Activated T-helper 1 cell treated with anti-CD3 and anti-CD28 coated beads, Interleukin-2, amount 50 U/mL, for 16 hours (primary cell): ENCODE measurements around the gene CCDC74B.
"Not testable (repeated sequence)": the region's sequence is repeated elsewhere in the genome, so short reads cannot be mapped to it uniquely, and the experiment has no call there.

Experiments
- DNase-seq, 2 donors: peaks; one replicate each; pipeline ENCODE4 v3.0.0-alpha.2; 2020; ENCODE audit warnings: low read depth in 1 of 2, low spot score in 1 of 2

Gene CCDC74B

DNA sequence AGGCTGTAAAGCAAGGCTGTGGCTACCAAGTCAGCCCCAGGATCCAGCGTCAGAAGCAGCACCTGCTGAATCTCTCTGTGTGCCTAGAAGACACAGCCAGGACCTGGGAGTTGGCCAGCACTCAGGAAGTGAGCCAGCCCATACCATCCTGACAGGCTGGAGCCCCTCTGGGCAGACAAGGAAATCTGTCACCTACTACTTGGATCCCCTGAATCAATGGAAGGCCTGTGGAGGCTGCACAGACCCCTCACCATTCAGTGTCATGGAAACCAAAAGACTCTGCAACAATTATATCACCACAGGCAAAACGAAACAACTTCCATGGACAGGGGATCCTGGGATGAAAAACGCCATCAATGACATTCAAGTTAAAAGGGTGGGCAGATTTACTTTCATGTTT lies 21.7 kb upstream of the CCDC74B start:
- not testable (repeated sequence) for DNase-seq

DNA sequence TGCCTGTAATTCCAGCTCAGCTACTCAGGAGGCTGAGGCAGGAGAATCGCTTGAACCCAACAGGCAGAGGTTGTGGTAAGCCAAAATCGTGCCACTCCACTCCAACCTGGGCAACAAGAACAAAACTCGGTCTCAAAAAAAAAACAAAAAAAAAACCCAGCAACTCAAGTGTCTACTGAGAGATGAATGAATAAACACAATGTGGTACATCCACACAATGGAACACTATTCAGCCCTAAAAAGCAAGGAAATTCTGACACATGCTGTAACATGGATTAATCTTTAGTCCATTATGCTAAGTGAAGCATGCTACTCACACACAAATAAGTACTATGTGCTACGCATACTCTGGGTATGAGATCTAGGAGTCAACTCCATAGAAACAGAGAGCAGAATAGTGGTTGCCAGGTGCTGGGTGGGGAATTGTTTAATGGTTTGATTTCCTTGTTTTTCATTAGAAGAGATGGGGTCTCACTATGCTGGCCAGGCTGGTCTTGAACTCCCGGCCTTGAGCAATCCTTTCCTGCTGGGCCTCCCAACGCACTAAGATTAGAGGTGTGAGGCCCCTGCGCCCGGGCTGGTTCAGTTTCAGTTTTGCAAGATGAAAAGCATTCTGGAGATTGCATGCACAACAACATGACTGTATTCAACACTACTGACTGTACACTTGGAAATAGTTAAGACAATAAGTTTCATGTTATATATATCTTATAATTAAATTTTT lies 20.5 kb upstream of the CCDC74B start:
- no peak for DNase-seq

DNA sequence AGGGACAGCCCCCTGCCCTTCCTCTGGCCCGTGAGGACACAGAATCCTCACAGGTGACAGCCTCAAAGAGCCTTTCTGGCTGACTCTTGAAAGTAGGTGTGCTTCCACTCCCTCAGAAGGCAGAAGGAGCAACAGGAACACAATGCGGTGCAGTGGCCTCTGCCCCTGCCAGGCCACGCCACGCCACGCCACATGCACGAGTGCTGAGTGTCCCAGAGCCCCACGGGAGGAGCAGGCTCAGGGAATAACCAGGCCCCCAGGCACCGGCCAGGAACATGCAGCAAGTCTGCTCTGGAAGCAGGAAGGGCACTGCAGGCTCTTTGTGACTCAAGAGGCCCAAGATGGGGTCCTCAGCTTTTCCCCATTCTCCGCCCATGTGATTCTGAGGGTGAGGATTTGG lies 18.1 kb upstream of the CCDC74B start:
- no peak for DNase-seq

DNA sequence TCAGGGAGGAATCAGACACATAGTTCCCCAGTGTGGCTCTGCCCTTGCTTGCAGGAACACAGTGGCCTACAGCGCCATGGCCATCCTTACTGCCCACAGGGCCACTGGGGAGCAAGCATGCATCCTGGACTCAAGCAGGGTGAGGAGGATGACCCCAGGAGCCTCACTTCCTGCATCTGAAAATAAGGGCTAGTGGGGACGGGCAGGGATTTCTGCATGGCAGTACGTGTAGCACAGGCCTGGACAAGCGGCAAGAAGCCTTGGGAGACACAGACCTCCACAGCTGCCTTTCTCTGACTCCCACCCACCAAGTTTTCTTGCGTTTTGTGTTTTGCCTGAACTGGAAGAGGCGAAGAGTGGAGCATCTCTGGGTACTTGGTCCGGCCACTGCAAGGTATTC lies 17.6 kb upstream of the CCDC74B start:
- not testable (repeated sequence) for DNase-seq

DNA sequence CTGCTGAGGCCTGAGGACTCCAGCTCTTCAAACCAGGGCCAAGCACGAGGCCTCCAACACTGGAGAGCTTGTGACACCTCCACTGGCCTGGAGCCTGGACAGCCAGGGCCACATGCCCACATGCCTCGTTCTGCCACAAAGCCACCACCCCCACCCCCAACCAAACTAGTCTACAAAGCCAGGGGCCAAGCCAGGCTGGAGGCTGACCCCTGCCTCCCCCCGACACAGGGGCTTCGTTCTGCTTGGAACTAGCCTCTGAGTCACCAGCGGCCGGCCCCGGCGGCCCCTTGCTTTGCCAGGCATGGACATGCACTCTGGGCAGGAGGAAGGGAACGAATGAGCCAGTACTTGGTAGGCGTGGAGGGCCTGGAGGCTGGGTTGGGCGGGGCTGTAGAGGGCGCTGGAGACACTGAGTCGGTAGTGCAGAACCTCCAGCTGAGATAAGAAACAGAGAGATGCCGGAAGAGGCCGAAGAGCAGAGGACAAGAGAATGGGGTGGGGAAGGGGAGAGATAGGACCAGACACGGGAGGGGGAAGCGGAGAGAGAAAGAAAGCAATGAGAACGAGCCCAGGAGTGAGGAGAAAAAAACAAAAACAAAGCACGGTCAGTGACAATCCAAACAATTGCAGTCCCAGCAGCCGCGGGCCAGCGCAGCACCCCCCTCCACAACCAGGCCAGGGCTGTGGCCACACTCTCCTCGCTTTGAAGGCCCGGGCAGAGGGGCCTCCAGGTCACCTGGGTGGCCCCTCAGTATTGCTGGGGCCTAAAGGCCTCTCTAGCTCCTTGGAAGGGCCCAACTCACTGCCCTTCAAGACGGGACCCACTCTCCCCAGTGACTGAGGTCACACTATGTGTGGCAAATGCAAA lies 16.2 kb upstream of the CCDC74B start:
- DNase-seq: not testable (repeated sequence)

DNA sequence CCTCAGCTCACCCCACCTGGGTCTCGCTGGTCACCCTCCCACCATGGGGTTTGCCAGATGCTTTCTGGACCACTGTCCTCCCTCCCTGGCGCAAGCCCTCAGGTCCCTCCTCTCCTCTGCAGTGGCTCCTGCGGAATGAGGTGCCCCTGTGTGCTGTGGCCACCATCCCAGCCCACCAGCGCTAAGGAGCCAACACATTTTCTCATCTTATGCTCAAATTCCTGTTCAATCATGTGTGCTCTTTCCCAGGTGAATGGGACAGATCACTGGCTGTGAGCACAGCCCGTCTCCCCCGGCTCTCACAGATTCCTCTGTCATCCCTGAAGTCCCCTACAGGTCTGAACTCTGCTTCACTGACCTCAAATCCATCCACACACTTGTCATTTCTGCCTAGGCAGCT lies 15.2 kb upstream of the CCDC74B start:
- DNase-seq: no peak

DNA sequence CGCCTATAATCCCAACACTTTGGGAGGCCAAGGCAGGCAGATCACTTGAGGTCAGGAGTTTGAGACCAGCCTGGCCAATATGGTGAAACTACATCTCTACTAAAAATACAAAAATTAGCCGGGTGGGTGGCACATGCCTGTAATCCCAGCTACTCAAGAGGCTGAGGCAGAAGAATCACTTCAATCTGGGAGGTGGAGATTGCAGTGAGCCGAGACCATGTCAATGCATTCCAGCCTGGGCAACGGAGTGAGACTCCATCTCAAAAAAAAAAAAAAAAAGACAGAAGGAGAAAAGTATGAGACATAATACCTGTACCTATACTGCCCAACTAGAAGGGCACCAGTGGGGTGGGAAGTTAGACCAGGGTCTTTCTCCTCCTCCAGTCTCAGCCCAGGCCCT lies 14.5 kb upstream of the CCDC74B start:
- not testable (repeated sequence) for DNase-seq

DNA sequence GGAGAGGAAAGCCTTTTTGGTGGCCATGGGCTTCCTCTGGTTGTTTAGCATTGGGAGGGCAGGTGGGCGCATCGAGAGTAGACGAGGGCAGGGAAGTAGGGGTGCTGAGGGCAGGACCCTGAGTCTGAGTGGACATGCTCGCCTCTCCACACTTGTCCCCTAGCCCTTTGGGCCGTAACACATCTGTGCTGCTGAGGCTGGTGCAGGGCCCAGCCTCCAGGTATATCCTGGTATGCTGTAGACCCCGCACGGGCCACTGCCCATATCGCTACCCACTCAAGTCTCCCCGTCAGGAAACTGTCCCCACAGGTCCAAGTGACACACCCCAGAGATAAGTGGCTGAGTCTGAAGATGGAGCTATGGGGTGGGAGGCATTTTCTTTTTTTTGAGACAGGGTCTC lies 13.7 kb upstream of the CCDC74B start:
- no peak for DNase-seq

DNA sequence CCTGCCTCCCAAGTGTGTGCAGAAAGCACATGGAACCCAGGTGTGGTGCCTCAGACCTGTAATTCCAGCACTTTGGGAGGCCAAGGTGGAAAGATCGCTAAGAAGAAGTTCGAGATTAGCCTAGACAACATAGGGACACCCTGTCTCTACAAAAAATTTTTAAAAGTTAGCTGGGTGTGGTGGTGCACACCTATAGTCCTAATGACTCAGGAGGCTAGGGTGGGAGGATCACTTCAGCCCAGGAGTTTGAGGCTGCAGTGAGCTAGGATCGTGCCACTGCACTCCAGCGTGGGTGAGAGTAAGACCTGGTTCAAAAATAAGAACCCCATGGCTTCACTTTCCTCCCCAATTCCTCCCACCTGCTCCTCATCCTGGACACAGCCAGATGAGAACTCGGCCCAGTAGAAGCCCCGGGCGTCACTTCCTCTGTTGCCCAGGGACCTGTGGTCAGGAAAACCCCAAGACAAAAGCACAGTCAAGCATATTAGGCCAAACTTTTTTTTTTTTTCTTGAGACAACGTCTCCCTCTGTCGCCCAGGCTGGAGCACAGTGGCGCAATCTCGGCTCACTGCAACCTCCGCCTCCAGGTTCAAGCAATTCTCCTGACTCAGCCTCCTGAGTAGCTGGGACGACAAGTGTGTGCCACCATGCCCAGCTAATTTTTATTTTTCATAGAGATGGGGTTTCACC lies 13.1 kb upstream of the CCDC74B start:
- not testable (repeated sequence) for DNase-seq

DNA sequence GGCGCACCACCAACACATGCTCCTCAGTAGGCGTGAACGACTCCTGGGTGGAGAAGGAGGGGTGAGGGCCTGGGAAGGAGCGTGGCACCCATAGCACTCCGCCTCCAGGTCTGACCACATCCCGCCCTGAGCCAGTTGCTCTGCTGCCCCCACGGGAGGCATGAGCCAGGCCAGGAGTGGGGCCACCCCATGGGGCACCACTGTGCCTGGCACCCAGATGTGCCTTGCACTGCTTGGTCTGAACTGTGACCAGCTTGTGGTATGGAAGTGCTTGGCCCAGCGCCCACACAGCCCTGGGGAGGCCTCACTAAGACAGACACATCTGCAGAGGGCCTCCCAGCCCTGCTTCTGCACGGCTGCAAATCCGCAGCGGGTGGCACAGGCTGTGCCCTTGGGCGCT lies 12.4 kb upstream of the CCDC74B start:
- DNase-seq: not testable (repeated sequence)

DNA sequence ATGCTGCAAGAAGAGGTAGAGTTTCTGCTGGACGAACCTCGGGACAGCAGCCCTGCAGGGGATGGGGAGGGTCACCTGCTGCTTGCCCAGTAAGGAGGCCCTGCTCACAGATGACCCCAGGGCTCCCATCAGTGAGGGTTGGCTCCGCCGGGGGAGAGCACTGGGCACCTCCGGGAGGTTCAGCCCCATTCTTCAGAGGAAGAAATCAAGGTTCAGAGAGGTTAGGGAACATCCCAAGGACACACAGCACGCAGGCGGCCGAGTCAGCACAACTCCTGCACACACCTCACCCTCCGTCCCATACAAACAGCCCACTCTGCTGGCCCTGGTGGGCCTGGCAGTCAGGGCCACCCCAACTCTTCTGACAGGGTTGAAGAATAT lies 11.7 kb upstream of the CCDC74B start:
- DNase-seq: no peak

DNA sequence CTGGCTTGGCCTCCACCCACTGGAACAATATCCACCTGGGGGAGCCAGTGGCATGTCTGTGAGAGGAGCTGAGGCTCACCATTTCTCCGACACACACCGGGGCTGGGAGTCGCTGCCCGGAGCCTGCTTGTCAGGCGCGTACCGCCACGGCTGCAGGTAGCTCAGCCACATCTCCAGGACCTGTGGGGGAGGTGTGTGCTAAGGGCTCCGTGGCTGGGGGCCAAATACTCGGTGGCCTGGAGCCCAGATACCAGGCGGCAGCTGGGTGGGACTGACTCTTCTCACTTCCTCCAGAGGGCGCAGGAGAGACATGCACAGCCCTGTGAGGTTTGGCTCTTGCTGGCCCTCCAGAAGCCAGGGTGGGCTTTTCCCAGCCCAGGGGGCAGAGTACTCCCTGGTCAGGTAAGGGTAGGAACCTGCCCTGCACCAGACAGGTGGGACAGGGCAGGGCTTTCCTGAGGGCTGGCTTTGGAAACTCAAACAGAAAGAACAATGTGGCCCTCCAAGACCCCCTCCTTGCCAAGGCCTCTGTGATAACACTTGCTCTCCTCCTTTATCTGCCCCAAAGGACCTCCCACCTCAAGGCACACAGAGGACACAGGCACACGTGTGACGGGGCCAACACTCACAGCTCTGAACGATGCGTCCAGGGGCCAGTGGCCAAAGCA lies 11.2 kb upstream of the CCDC74B start:
- DNase-seq: not testable (repeated sequence)

DNA sequence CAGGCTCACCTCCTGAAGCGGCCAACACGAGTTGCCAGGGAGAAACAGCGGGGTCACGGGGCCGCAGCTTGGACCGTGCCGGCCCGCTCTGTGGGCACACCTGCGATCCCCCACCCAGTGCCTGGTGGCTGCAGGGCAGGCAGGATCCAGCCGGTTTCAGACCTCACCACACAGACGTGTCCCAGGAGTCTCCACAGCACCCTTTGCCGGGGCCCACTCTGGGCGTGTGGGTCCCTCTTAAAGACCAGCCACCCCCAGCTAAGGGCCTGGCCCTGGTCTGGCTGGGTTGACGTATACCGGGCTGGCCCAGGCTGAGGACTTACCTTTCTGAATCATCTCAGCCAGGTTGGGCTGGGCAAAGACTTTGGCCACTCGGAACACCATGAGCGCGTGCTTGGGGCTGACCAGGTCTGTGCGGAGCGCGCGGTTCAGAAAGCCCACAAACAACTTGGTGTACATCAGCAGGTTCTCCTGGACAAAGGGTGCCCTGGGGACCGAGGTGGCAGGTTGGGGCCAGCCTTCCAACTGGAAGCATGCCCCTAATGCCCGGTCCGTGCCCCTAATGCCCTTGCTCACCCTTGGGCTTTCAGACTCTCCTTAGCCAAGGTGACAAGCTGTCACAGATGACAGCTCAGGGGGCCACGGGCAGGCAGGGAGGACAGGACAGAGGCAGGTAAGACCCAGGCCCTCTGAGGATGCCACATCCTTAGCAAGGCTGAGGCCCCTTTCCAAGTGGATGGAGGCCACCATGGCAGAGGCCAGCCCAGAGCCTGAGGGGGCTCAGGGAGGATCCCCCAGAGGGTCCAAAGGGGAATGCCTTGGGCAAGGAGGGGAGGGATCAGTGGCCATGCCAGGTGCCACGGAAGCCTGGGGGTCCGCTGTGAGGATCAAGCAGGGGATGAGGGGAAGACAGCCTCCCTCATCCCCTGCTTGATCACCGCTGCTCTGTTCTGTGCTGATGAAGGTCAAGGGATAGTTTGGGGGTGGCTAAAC lies 10.2 kb upstream of the CCDC74B start:
- DNase-seq: no peak

DNA sequence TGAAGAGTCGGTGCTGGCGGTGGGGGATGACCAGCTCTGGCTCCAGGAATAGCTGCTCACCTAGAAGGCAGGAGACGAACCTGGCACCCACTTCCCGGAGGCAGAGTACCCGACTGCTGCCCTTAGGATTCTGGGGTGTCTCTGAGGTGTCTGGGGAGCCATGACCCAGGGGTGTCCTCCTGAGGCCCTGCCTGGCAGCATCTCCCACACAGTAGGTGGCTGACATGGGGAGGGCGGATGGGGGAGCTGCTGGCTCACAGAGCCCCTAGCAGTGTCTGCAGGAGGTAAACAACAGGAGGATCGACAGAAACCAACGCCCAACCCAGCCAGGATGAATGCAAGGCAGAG lies 9.5 kb upstream of the CCDC74B start:
- not testable (repeated sequence) for DNase-seq

DNA sequence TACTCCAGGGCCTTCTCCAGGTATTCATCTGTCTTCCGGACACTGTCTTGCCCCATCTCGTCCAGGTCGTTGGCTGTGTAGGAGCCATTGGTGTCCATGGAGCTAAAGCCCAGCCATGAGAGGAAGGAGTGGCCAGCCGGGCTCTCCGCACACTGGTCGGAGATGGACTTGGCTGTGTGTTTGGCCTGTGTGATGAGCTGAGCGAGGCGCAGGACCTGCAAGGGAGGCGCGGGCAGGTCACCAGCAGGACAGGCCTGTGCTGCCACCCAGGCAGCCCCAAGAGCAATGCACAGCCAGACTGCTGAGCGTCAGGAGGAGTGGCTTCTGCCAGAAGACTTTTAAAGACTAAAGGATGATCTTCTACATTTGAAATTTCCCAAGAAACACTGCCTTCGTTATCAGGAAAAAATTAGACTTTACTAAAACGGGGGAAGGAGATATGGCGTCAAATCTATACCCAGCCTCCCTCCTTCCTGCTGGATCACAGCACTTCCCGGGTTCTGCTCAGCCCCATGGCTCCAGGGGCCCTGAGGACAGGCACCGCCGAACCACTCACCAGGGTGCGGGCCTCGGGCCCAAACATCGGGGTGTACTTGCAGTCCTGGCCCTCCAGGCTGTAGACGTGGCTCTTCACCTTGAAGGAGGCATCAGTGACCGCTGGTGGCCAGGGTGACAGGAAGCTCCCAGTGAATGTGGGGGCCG lies 9.0 kb upstream of the CCDC74B start:
- DNase-seq: not testable (repeated sequence)

DNA sequence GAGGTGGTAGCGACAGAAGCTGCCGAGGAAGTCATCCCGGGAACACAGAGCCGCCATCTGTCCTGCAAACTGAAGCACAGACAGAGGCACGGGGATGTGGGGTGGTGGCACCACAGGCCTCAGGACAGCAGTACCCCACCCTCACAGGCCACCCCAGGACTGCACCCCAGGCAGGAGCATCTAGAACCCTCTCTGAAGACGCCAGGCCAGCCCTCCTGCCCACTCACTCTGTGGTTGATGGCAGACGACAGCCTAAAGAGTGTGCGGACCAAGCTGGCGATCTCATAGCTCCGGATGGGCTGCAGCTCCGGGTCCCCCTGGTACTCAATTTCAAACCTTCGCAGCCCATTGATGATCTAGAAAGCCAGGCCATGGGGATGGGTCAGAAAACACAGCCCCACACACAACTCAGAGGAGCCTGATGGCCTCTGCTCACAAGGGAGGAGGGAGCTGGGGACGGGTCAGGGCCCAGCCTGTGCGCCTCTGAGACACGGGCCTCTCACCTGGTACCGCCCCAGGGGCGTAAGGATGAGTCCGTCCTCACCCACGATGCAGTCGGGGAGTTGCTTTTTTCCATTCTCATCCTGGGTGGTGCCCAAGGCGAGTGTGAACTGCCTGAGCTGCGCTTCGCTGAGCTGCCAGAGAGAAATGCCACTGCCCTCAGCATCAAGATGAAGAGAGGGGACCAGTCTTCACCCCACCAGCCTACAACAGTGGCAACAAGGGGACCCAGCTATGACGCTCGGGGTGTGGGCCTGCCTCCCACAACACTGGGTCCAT lies 8.1 kb upstream of the CCDC74B start:
- DNase-seq: no peak

DNA sequence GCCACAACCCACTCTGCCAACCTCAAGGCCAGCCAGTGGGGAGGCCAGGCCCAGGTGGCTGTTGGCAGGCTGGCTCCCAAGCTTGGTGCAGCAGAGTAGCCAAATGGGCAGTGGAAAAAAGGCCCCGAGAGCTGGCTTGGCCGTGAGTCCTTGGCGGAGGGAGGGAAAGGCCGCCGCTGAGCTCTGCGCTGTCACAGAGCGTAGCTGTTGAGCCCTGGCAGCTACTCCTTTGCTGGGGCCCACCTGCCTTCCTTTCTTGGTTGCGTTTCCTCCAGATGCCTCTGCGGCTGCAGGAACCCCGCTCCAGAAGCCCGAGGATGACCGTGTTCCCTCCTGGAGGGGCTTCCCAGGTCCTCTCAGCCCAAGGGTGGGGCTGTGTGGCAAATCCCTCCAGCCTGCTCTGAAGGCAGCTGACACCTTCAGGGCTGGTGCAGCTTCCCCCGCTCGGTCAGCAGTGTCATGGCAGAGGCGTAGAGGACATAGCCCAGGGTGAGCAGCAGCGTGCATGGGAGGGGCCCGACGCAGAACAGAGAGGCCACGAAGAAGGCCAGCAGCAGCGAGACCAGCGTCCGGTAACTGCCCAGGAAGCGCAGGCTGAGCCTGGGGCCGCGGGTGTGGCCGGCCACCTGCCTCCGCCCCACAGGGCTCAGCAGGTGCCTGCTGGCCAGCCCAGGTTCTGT lies 7.4 kb upstream of the CCDC74B start:
- DNase-seq: not testable (repeated sequence)

DNA sequence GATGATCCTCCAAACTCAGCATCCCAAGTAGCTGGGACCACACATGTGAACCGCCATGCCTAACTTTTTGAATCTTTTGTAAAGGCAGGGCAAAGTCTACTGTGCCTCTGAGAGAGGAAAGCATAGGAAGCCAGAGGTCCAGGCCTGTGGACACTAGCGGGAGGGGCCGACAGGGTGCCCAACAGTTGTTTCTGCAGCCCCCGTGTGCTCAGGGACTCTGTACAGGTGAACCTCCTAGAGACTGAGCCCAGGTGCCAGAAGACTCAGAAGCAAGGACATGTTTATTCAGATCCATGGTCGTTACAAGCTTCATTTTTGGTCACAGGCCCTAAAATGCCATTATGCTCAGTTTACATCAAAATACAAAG lies 6.2 kb upstream of the CCDC74B start:
- DNase-seq: not testable (repeated sequence)
